ENCODE measurements around the gene UNC93A.
"Not testable (repeated sequence)": the region's sequence is repeated elsewhere in the genome, so short reads cannot be mapped to it uniquely, and the experiment has no call there.

Gene UNC93A

DNA sequence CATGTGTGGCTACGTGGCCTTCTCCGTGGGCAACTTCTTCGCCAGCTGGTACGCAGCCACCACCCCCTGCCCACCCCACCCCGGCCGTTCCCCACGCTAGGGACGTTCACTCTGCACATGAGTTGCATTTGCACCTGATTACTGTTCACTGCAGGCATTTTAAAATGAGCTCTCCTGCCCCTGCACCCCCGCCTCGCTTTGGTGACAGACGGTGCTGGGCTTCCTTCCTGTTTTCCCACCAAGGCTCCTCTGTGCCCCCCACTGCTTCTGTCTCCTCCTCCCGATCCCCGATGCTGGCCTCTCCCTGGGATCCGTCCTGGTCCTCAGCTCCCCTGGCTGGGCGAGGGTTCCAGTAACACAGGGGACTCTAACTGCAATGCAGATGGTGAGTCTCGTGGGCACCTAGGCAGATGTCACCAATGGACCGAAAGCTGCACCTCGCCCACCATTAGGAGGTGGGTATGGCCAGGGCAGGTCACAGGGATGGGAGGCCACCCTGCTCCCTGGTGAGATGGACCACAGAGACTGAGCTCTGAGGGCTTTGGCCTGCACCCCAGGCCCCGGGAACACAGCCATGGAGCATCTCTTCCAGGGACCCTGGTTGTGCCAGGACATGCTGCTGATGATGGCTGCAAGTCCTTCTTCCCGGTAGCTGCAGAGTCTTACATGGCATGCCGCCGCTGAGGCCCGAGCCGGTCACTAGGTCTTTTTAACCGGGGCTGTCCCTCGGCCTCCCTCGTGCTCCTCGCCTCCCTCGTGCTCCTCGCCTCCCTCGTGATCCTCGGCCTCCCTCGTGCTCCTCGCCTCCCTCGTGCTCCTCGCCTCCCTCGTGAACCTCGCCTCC is 3.8 kb downstream of the UNC93A start:
- no peak for DNase-seq

DNA sequence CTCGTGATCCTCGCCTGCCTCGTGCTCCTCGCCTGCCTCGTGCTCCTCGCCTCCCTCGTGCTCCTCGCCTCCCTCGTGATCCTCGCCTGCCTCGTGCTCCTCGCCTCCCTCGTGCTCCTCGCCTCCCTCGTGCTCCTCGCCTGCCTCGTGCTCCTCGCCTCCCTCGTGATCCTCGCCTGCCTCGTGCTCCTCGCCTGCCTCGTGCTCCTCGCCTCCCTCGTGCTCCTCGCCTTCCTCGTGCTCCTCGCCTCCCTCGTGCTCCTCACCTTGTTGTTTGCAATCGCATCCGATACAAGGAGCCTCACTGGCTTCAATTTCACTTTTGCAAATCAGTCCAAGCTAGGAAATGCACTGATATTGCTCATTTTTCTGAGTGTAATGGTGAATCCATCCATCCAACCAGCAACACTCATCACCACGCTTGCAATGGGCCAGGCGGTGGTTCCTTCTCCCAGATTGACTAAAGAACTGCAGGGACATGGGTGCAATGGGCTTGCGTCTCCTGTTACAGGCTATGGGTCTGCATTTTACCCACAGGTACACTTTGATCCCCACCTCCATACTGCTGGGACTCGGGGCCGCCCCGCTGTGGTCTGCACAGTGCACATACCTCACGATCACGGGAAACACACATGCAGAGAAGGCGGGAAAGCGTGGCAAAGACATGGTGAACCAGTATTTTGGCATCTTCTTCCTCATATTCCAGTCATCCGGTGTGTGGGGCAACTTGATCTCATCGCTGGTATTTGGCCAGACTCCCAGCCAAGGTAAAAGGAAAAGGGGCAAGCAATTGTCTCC is 4.6 kb downstream of the UNC93A start:
- no peak for DNase-seq

DNA sequence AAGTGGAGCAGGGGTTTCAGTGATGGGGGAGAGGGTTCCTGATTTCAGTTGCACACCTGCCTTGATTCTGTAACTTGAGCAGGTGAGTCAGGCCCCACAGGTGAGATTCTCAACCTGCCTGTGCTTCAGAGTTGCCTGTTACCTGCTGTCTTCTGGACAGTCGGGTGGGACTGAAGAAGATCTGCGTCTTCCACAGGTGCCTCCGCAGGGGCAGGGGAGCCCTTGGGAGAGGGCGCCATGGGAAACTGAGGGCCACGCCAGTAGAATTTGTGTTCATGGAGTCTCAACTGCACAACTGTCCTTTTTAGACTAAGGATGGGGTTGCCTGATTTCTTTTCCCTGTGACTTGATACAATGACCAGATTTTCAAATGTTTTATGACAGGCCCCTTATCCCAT is 5.2 kb downstream of the UNC93A start:
- DNase-seq, result no peak

DNA sequence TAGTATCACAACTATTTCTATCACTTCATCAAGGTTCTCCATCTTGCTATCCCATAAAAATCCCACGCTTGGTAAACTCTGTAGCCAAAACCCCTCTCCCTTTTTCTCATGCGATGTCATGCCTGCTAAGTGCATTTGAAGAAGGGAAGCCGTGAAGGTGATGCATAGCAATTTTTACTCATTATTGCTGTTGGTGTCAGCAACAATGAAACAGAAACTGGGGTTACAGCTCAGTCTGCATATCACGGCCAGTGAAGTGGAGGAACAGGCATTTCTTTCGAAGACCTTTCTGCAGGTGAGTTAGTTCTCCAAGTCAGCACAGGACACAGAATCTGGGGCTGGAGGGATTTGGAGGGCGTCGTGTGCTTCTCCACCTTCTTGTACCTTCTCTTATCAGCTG is 5.8 kb downstream of the UNC93A start:
- no peak for DNase-seq

DNA sequence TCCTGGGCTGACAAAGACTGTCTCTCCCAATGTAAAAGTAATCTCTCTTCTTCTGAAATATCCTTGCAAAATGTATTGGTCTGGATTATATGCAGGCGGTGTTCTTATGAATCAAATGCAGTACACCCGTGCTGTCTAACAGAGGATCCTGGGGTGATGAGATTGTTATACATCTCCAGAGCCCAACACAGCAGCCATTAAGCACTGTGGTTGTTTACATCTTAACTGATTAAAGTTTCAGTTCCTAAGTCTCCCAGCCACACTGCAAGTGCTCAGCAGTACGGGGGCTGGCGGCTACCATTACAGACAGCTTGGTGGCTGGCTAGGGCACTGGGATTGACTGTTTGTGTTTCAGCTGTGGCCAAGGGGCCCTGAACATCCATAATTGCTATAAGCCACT is 7.0 kb downstream of the UNC93A start:
- no peak for DNase-seq

GRCh38 chr6:167299641-167300308 is 8.7 kb downstream of the UNC93A start:
- DNase-seq, result no peak

DNA sequence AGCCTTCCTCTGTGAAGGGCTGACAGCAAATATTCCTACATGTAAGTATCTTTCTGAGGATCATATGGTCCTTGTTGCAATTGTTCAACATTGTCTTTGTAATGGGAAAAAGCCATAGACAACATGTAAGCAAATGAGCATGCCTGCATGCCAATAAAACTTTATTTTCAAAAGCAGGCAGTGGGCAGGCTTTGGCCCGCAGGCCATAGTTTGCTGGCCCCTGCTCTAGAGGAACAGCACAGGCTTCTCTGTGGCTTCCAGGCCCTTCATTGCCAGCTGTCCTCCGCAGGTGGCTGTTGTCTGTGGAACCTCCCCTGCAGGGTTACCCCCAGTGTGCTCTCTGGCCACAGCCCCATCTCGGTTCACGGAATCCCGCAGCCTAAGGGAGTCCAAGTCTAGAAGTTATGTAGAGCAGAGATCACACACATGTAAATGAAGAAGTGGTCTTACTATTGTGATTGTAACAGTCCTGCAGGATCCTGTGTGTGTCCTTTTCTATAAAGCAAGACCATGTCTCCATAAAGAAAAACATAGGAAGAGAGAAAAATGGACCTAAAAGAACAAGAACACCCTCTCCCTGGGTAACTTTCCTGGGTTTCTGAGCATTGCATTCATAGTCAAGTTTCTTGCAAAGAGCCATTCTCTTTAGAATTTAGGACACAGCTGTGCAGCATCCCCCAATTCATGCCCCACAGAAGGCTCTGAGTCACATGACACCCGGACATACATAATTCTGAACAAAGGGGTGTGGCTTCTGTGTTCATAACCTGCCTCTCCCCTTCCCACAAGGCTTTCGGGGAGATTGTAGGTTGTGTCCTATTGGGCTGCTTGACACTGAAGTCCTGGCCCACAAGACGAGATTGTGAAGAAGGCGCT is 10.0 kb downstream of the UNC93A start:
- DNase-seq, result no peak

- DNase-seq, result no peak
Observed at GRCh38 chr6:167302074-167302473, 11.0 kb downstream of the UNC93A start.

DNA sequence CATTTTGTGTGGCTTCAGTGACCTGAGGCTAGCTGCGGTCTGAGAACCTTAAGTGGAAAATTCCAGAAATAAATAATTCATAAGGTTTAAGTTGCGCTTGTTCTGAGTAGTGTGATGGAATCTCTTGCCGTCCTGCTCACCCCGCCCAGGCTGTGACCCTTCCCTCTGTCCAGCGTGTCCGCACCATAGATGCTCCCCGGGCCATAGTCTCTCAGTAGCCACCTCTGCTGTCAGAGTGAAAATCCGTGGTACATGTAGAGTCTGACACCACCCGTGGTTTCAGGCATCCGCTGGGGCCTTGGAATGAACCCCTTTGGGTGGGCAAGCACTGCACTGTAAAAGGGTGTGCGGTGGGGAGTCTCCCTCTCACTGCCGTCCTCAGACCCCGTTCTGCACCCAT is 11.7 kb downstream of the UNC93A start:
- DNase-seq, result no peak

GRCh38 chr6:167303675-167304625 is 12.8 kb downstream of the UNC93A start:
- DNase-seq, result no peak

- DNase-seq, result no peak
Observed at GRCh38 chr6:167304912-167305311, 13.8 kb downstream of the UNC93A start.

DNA sequence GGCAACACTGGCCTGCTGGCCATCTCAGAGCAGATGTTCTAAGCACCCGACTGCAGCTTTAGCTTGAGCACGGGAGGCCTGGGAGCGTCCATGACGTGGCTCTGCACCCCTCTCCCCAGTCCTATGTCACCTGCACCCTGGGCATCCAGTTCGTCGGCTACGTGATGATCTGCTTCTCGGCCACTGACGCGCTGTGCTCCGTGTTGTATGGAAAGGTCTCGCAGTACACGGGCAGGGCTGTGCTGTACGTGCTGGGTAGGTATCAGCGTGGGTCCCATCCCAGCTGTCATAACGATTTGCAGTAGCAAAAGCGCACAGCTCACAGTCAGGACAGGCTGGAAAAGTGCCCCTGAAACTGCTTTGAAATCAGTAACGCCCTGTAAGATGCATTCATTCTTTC is 14.7 kb downstream of the UNC93A start:
- DNase-seq, result no peak

DNA sequence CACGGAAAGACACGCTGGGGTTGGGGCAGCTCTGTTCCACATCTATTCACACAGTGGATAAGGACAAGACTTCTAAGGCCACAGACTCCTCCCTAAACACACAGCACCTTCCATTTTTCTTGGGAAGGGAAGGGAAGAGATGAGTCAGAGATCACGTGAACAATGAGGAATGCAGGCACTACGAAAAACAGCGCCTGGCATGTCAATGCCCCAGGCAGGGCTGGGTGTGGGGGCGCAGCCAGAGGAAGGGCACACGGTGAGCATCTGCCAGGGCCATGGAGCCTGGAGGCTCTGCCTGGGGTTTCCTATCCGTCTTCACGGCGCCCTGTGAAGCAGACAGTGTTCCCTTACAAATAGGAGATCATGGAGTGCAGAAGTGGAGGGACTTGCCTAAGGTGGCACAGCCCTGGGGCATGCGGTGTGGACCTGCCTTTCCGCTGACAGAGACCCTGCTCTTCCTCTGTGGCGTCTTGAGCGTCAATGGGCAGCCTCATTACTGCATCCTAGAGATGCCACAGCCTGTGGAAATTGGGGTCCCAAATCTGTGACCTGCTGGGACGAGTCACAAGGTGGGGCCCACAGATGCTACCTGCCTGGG is 15.4 kb downstream of the UNC93A start:
- no peak for DNase-seq

GRCh38 chr6:167307342-167307955 is 16.3 kb downstream of the UNC93A start:
- no peak for DNase-seq

GRCh38 chr6:167308207-167308606 is 17.1 kb downstream of the UNC93A start:
- DNase-seq, result no peak

DNA sequence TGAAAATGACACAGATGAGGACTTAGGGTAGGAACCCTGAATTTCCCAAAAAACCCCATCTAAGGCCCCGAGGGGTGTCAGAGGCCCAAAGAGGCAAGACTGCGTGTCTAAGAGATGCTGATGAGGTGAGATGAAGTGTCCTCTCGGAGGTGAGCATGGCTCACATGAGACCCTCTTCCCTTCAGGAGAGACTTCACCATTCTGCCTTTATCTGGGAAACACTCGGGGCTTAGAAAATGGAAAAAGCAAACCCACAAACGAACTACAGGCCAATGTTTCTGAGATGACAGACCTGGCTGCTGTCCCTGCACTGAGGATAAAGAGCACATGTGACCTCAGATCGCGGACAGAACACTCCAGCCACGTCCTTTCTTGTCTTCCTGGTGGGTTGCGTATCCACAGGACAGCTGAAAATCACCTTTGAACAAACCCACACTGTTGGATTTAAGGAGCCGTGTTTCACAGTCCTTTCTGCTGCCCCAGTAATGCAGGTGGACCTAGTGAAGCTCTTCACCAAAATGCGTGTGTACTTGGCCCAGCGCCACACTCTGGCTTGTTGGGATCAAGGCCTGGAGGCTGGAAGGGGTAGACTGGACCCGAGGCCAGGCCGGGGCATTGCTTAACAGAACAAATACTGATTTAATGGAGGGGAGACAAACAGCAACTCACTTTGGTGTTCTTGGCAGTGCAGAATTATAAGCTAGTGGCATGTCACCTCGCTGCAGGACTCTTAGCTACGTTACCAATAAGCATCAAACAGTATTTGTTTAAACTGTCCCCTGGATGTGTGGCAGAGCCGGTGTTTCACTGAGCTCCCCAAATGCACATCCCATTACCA is 18.5 kb downstream of the UNC93A start:
- not testable (repeated sequence) for DNase-seq

DNA sequence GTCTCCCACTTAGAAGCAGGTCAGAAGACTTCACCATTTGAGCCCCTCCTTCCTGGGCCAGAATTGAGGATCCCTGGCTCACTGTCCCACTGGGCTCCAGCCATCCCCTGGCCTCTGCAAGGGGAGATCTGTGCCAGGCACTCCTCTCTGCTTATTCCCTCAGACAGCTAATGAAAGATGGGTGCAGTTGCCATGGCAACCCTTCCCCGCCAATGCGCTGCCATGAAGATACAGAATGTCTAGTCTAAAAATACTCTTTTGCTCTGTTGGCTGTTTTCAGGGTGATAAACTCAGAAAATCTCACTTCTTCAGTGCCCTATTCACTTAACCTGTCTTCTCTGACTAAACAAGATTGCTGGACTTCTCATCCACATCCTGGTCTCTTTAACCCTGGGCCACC is 20.2 kb downstream of the UNC93A start:
- DNase-seq, result no peak

- not testable (repeated sequence) for DNase-seq
Observed at GRCh38 chr6:167311691-167312090, 20.6 kb downstream of the UNC93A start.

DNA sequence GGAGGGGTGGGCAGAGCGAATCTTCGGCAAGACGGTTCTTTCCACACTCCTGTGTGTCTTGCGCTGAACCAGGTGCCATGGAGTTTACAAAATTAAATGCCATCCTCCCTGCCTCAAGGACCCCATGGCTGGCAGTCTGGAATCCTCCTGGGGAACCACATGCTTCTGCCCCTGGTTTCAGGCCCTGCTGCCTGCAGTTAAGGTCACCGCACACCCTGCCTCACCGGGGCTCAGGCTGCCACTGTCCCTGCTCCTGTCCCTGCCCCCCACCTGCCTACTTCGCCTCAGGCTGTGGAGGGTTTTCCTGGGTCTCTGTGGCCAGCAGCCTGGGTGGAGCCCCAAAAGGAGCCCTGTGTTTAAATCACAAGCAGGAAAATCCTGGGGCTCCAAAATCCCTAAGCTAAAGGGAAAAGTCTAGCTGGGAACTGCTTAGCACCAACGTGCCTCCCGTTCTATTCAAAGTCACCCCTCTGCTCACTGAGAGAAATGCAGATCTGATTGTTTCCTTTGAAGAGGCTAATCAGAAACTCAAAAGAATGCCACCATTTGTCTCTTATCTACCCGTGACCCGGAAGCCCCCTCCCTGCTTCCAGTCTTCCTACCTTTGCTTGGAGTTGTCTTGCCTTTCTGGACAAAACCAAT is 23.2 kb downstream of the UNC93A start:
- DNase-seq, result no peak
